ENCODE data around the gene KCNJ12.

GRCh38 chr17:21417921-21418320 lies 41.8 kb downstream of the KCNJ12 start:
- TF ChIP-seq POLR2A (IDR thresholded peaks at IDR 0.05) (no peak), CTCF (IDR thresholded peaks at IDR 0.05) (no peak)
